IPS-15b (cell line): ENCODE data around the gene STMN3.
"Not testable (repeated sequence)": the region's sequence is repeated elsewhere in the genome, so short reads cannot be mapped to it uniquely, and the experiment has no call there.

Source experiments
- H3K27me3 ChIP-seq: one replicate; pipeline ENCODE4 v1.6.1; 2013; ENCODE audit warnings: low read length; ENCODE audit not compliant: control insufficient read depth, insufficient read depth
- H3K36me3 ChIP-seq: one replicate; pipeline ENCODE4 v1.6.1; 2013; ENCODE audit warnings: low read length; ENCODE audit not compliant: control insufficient read depth, insufficient read depth
- H3K4me1 ChIP-seq: one replicate; pipeline ENCODE4 v1.6.1; 2013; ENCODE audit warnings: mild to moderate bottlenecking, low read length; ENCODE audit not compliant: control insufficient read depth, insufficient read depth
- H3K4me3 ChIP-seq: one replicate; pipeline ENCODE4 v1.5.1; 2013; ENCODE audit warnings: low read depth, low read length
- H3K9ac ChIP-seq: one replicate; pipeline ENCODE4 v1.6.1; 2013; ENCODE audit warnings: low read depth, mild to moderate bottlenecking, low read length
- H3K9me3 ChIP-seq: one replicate; pipeline ENCODE4 v1.6.1; 2013; ENCODE audit warnings: mild to moderate bottlenecking, low read length; ENCODE audit not compliant: control insufficient read depth, insufficient read depth

STMN3 gene

DNA sequence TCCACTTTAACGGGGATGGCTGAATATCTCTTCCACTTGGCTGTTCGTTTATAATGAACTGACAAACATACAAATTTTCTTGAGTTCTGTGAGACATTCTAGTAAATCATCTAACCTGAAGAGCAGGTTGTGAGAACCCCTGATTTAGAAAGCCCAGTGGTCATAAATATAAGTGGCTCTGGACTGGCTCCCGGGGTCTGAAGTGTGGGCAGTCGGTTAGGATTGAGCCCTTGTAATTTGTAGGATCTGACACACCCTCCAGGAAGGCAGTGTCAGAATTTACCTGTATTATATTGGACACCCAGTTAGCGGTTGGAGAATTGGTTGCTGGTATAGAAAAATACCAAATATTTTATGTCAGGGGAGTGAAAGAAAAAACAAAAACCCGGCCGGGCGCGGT, 19.5 kb downstream of the STMN3 start:
- Histone ChIP-seq H3K4me3 (no peak overlapping the region), H3K9ac (no peak overlapping the region), H3K9me3 (no peaks in the 10 kb centered on the region), H3K36me3 (no peaks in the 10 kb centered on the region), H3K27me3 (no peaks in the 10 kb centered on the region), H3K4me1 (no peaks in the 10 kb centered on the region)

DNA sequence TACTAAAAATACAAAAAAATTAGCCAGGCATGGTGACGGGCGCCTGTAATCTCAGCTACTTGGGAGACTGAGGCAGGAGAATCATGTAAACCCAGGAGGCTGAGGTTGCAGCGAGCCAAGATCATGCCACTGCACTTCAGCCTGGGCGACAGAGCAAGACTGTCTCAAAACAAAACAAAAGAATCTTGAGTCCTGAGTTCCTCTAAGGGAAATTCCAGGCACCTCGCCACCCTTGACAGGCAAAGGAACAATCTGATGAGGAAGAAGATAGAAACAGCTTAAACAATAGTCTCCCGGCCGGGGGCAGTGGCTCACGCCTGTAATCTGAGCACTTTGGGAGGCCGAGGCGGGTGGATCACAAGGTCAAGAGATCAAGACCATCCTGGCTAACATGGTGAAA, 21.8 kb downstream of the STMN3 start:
- not testable (repeated sequence) for H3K9ac ChIP-seq, H3K36me3 ChIP-seq, H3K4me3 ChIP-seq, H3K4me1 ChIP-seq, H3K9me3 ChIP-seq, H3K27me3 ChIP-seq

DNA sequence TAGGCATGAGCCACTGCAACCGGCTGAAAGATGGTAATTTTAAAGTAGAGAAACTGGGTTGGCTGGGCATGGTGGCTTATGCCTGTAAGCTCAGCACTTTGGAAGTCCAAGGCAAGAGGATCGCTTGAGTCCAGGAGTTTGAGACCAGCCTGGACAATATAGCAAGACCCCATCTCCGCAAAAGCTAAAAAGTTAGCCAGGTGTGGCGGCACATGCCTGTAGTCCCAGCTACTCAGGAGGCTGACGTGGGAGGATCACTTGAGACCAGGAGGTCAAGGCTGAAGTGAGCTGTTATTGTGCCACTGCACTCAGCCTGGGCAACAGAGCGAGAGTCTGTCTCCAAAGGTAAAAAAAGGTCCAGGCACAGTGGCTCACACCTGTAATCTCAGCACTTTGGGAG, 22.3 kb downstream of the STMN3 start:
- H3K36me3 ChIP-seq, H3K9ac ChIP-seq, H3K4me3 ChIP-seq, H3K9me3 ChIP-seq, H3K27me3 ChIP-seq, H3K4me1 ChIP-seq: not testable (repeated sequence)

DNA sequence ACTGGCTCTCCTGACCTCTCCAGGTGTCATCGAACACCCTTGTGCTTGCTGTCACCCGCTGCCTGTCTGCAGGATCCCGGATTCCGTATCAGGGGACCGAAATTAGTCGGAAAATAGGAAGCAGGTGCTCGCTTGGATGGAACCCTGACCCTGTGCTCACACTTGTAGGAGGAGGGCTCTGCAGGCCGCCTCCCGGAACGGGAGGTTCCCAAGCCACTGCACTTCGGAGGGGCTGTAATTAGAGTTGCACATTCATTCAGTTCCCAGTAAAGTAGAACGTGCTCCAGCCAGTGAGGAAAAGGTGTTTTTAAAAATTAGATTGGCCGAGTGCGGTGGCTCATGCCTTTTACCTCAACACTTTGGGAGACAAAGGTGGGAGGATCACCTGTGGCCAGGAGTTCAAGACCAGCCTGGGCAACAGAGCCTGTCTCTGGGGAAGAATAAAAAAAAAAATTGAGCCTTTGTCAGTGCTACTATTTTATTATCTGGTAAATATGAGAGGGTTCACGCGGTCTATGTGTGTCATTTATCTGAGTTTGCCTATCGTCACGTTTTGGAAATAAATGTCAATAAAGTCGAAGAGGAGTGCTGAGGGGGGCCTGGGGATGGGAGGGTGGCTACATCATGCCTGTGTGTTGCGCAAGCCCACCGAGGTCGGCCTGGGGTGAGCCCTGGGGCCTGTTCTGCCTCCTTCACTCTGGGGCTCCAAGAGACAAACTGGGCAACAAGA, 24.8 kb downstream of the STMN3 start:
- Histone ChIP-seq H3K9ac (peak overlapping the region; percentile 65), H3K4me3 (peak overlapping the region; percentile 13), H3K9me3 (no peaks in the 10 kb centered on the region), H3K36me3 (no peaks in the 10 kb centered on the region), H3K27me3 (no peaks in the 10 kb centered on the region), H3K4me1 (no peaks in the 10 kb centered on the region)

DNA sequence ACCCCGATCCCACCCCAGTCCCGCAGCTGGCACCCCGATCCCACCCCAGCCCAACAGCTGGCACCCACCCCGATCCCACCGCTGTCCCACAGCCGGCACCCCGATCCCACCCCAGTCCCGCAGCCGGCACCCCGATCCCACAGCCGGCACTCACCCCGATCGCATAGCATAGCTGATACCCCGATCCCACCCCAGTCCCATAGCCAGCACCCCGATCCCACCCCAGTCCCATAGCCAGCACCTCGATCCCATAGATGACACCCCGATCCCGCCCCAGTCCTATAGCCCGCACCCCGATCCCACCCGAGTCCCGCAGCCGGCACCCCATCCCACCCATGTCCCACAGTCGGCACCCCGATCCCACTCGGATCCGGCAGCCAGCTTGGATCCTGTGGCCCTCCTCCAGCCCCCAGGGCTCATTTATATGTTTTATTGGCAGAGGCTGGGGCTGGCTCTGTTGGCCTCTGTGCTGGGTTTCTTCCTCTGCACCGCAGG, 25.4 kb downstream of the STMN3 start:
- Histone ChIP-seq H3K36me3 (no peaks in the 10 kb centered on the region), H3K9ac (peak overlapping the region; percentile 65), H3K4me1 (no peaks in the 10 kb centered on the region), H3K27me3 (no peaks in the 10 kb centered on the region), H3K9me3 (no peaks in the 10 kb centered on the region), H3K4me3 (peak overlapping the region; percentile 87)

DNA sequence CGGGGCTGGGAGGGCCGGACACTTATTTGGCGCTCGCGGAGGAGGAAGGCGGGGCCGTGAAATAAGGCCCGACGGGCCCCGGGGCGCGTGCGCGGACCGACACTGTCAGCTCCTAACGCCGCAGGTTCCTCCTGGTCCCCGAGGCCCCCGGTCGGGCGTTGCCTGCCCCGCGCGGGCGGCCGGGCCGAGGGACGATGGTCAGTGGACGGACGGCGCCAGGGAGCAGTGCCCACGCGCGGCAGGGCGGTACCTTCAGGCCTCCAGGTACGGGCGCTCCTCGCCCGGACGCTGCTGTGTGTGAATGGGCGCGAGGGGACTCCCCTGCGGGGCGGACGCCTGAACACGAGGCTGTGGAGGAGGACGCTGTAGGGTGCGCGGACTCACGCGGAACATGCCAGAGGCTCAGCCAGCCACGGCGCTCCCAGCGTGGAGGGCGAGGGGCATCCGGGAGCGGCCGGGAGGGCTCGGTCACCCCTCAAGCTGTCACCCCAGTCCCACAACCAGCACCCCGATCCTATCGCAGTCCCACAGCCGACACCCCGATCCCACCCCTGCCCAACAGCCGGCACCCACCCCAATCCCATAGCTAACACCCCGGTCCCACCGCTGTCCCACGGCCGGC, 26.0 kb downstream of the STMN3 start:
- no peaks in the 10 kb centered on the region for H3K9me3 ChIP-seq
- peak overlapping the region; percentile 87 for H3K4me3 ChIP-seq
- no peaks in the 10 kb centered on the region for H3K4me1 ChIP-seq
- no peaks in the 10 kb centered on the region for H3K27me3 ChIP-seq
- peak overlapping the region; percentile 70 for H3K9ac ChIP-seq
- no peaks in the 10 kb centered on the region for H3K36me3 ChIP-seq

DNA sequence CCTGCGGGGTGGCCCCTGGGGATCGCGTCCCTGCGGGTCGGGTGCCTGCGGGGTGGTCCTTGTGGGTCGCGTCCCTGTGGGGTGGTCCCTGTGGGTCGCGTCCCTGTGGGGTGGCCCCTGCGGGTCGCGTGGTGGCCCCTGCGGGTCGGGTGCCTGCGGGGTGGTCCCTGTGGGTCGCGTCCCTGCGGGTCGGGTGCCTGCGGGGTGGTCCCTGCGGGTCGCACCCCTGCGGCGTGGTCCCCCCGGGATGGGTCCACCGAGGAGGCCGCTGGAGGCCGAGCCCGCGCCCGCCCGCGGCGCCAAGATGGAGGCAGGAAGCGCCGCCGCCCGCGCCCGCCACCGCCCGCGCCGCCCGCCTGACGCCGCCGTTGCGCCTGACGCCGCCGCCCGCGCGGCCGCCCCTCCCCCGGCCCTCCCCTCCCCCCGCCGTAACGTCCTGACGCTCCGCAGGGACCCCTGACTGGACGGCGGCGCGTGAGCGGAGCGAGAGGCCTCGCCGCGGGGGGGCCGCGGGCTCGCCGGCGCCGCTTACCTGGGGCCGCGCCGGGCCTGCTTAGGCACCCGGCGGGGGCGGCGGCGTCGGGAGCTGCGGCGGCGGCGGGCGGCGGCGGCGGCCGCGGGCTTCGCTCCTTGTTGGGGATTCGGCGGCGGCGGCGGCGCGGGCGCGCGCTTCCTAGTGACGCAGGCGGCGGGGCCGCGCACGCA, 26.6 kb downstream of the STMN3 start, which contains the start of gene GMEB2:
Gene GMEB2, minus strand, starts transcription at position 678 of the 705 bp plus-strand sequence. CDS start 7,704 bp downstream, outside the sequence.
- Histone ChIP-seq H3K4me3 (peak within 1 kb of the TSS; percentile 87), H3K27me3 (no peaks in the 10 kb centered on the region), H3K36me3 (no peaks in the 10 kb centered on the region), H3K9me3 (no peaks in the 10 kb centered on the region), H3K4me1 (no peaks in the 10 kb centered on the region), H3K9ac (peak within 1 kb of the TSS; percentile 83)

DNA sequence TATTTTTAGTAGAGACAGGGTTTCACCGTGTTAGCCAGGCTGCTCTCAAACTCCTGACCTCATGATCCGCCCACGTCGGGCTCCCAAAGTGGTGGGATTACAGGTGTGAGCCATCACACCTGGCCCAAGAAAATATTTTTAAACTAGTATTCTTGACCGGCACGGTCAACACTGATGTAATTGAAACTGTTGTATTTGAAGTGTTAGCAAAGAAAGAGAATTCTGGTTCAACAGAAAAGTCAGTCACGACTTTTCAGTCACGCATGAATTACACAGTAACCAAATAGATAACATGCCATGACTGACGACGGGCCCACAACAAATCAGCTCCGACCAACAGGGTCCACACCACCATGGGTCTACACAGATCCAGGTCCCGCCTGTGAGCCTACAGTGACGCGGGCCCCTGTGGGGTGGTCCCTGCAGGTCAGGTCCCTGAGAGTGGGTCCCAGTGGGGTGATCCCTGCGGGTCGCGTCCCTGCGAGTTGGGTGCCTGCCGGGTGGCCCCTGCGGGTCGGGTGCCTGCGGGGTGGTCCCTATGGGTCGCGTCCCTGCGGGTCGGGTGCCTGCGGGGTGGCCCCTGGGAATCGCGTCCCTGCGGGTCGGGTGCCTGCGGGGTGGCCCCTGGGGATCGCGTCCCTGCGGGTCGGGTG, 27.3 kb downstream of the STMN3 start:
- Histone ChIP-seq H3K9me3 (no peaks in the 10 kb centered on the region), H3K9ac (peak overlapping the region; percentile 83), H3K4me1 (no peaks in the 10 kb centered on the region), H3K4me3 (peak overlapping the region; percentile 75), H3K27me3 (no peaks in the 10 kb centered on the region), H3K36me3 (no peaks in the 10 kb centered on the region)

DNA sequence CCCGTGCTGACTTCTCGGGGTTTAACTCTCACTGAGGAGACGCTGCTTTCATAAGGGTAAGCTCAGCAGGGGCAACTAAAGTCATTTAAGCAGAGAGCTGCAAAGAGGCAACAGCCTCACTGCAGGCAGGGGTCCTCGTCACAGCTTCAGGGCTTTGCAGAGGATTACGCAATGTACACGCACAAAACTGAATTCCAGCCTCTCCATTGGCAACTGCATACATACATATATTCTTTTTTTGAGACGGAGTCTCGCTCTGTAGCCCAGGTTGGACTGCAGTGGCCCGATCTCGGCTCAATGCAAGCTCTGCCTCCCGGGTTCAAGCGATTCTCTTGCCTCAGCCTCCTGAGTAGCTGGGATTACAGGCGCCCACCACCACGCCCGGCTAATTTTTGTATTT, 28.7 kb downstream of the STMN3 start:
- Histone ChIP-seq H3K27me3 (no peaks in the 10 kb centered on the region), H3K4me3 (no peak overlapping the region), H3K9ac (no peak overlapping the region), H3K9me3 (no peaks in the 10 kb centered on the region), H3K4me1 (no peaks in the 10 kb centered on the region), H3K36me3 (peaks cover 2% of the 10 kb centered on the region)

DNA sequence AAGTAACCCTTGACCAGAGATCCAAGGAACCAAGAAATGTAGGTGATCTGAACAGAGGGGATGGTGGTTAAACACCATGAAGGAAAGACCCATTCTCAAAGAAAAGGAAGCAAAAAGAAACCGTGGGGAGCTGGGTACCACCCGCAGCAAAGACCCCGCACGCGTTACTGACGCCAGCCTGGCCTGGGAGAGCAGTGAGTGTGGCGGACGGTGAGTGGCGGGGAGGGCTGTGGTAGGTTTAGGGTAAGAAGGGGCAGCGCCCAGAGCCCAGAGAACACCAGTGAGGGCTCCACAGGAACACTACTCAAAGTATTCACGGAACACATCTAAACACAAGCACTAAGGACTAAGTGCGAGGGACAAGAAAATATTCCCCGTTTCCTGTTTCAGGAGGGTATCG, 30.5 kb downstream of the STMN3 start:
- H3K36me3 ChIP-seq, result peaks cover 17% of the 10 kb centered on the region
- H3K9ac ChIP-seq, result no peak overlapping the region
- no peaks in the 10 kb centered on the region for H3K4me1 ChIP-seq
- no peak overlapping the region for H3K4me3 ChIP-seq
- no peaks in the 10 kb centered on the region for H3K9me3 ChIP-seq
- no peaks in the 10 kb centered on the region for H3K27me3 ChIP-seq

DNA sequence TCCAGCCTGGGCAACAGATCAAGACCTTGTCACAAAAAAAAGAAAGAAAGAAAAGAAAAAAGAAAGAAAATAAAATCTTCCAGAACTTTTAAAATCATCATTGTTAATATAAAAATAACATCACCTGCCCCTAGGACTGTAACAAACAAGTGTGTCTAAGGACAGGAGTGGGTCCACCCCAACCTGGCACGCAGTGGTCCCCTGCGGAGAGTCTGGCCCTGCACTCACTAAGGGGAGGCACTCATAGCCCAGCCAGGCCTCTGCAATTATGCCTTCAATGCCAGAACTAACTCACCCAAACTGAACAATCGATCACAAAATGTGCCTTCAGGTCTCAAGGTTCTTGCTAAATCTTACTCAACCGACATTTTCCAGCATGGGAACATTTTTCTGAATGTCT, 31.1 kb downstream of the STMN3 start:
- Histone ChIP-seq H3K36me3 (peaks cover 19% of the 10 kb centered on the region), H3K4me3 (no peak overlapping the region), H3K27me3 (no peaks in the 10 kb centered on the region), H3K9me3 (no peaks in the 10 kb centered on the region), H3K4me1 (no peaks in the 10 kb centered on the region), H3K9ac (no peak overlapping the region)
